Loucy (cell line): ENCODE results near the gene TET1.

Experiments
- CTCF ChIP-seq: fragments of 200-600 bp; sonication (generic); conservative IDR thresholded peaks from 2 replicates; pipeline ENCODE4 v1.5.1; 2014; ENCODE audit warnings: mild to moderate bottlenecking, antibody characterized with exemption, low read length
- EZH2phosphoT487 ChIP-seq: fragments of 200-600 bp; IDR thresholded peaks from 2 replicates; pipeline ENCODE4 v1.6.1; 2018; ENCODE audit warnings: antibody characterized with exemption, mild to moderate bottlenecking, moderate library complexity, borderline replicate concordance

DNA sequence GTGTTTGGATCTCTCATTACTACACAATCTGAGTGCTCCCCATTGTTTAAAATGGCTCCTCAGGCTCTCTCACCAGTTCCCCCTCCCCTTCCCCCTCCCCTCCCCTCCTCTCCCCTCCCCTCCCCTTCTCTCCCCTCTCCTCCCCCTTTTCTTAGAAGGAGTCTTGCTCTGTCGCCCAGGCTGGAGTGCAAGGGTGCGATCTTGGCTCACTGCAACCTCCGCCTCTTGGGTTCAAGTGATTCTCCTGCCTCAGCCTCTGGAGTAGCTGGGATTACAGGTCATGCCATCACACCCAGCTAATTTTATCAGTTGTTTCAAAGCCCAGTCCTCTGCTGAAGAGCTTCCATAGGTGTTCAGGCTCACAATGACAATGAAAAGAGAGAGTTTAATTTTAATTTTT lies 157.3 kb downstream of the TET1 start:
- TF ChIP-seq CTCF (no peak), EZH2phosphoT487 (no peak)
